ENCODE results near the gene TSC22D4. TPM values are rescaled to one million over a fixed set of nuclear protein-coding genes. Genes with fewer than 3 reads are reported as not detected.

TSC22D4 gene
- polyA plus RNA-seq, 3 donors = 23.8 to 91.5 (median 26.3) TPM

- Histone ChIP-seq H3K79me2 (ENCODE audit: insufficient read depth, low read length) (peaks cover 21% of the 10 kb centered on the region), H3K36me3 (replicated peaks in 1 of 2; ENCODE audit: control insufficient read depth in 1 of 2, insufficient read depth in 2 of 2, low read length in 2 of 2) (peaks cover 10 to 21% of the 10 kb centered on the region in 2 donors), H2AFZ (ENCODE audit: insufficient read depth, low read depth, low read length, poor library complexity, severe bottlenecking) (no peak overlapping the region), H3K27me3 (ENCODE audit: control insufficient read depth in 2 of 2, insufficient read depth in 2 of 2, low read length in 2 of 2) (no peaks in the 10 kb centered on the region), H3K9me3 (replicated peaks in 1 of 2; ENCODE audit: control insufficient read depth in 1 of 2, insufficient read depth in 1 of 2, low read length in 2 of 2) (no peaks in the 10 kb centered on the region), H3K9ac (ENCODE audit: insufficient read depth, low read length, poor library complexity, severe bottlenecking) (no peak overlapping the region), H3K4me3 (replicated peaks in 1 of 3; ENCODE audit: low read depth in 2 of 3, low read length in 3 of 3) (no peak overlapping the region), H3K4me1 (ENCODE audit: control insufficient read depth in 1 of 2, insufficient read depth in 2 of 2, low read length in 2 of 2) (peaks cover 20 to 23% of the 10 kb centered on the region in 2 donors), H3K4me2 (replicated peaks; ENCODE audit: extremely low read depth, low read length, poor library complexity, severe bottlenecking) (no peak overlapping the region), H3K27ac (ENCODE audit: low read depth in 1 of 2, low read length in 2 of 2) (no peak overlapping the region), H4K20me1 (ENCODE audit: insufficient read depth, low read length) (peaks cover 6% of the 10 kb centered on the region)
- Mint-ChIP-seq H3K27me3 (ENCODE audit: low read depth in 3 of 3) (peaks cover 1 to 6% (median 1%) of the 10 kb centered on the region in 3 donors), H3K27ac (no peak overlapping the region), H3K9me3 (peaks cover 0 to 2% (median 0%) of the 10 kb centered on the region in 7 donors), H3K4me1 (peaks cover 18% of the 10 kb centered on the region), H3K36me3 (peaks cover 27 to 34% of the 10 kb centered on the region in 2 donors), H3K4me3 (no peak overlapping the region)
- no peak for DNase-seq
- intact Hi-C loops (cut with micrococcal nuclease) = no loop called here
- TF ChIP-seq CTCF (IDR thresholded peaks at IDR 0.05) = no peak
Measured at GRCh38 chr7:100426516-100426915, 52.5 kb downstream of the TSC22D4 start.

- Mint-ChIP-seq H3K27me3 (ENCODE audit: low read depth in 3 of 3) (peaks cover 1 to 6% (median 1%) of the 10 kb centered on the region in 3 donors), H3K27ac (no peak overlapping the region), H3K9me3 (peaks cover 0 to 2% (median 0%) of the 10 kb centered on the region in 7 donors), H3K4me3 (no peak overlapping the region), H3K4me1 (peaks cover 6% of the 10 kb centered on the region), H3K36me3 (peaks cover 37 to 40% of the 10 kb centered on the region in 2 donors)
- no peak overlapping the region for H3K4me2 ChIP-seq (replicated peaks; ENCODE audit: extremely low read depth, low read length, poor library complexity, severe bottlenecking)
- DNase-seq = no peak
- no peak overlapping the region for H3K27ac ChIP-seq (ENCODE audit: low read depth in 1 of 2, low read length in 2 of 2)
- peaks cover 20 to 32% of the 10 kb centered on the region in 2 donors for H3K36me3 ChIP-seq (replicated peaks in 1 of 2; ENCODE audit: control insufficient read depth in 1 of 2, insufficient read depth in 2 of 2, low read length in 2 of 2)
- H3K27me3 ChIP-seq (ENCODE audit: control insufficient read depth in 2 of 2, insufficient read depth in 2 of 2, low read length in 2 of 2) = no peaks in the 10 kb centered on the region
- no peak for TF ChIP-seq CTCF (IDR thresholded peaks at IDR 0.05)
- no peaks in the 10 kb centered on the region for H3K9me3 ChIP-seq (replicated peaks in 1 of 2; ENCODE audit: control insufficient read depth in 1 of 2, insufficient read depth in 1 of 2, low read length in 2 of 2)
- peaks cover 9 to 11% of the 10 kb centered on the region in 2 donors for H3K4me1 ChIP-seq (ENCODE audit: control insufficient read depth in 1 of 2, insufficient read depth in 2 of 2, low read length in 2 of 2)
- no peak overlapping the region for H3K9ac ChIP-seq (ENCODE audit: insufficient read depth, low read length, poor library complexity, severe bottlenecking)
- intact Hi-C loops (cut with micrococcal nuclease) = no loop called here
- no peak overlapping the region for H2AFZ ChIP-seq (ENCODE audit: insufficient read depth, low read depth, low read length, poor library complexity, severe bottlenecking)
- peaks cover 4% of the 10 kb centered on the region for H4K20me1 ChIP-seq (ENCODE audit: insufficient read depth, low read length)
- peaks cover 9% of the 10 kb centered on the region for H3K79me2 ChIP-seq (ENCODE audit: insufficient read depth, low read length)
- WGBS (ENCODE audit: insufficient coverage) = no CpG with 5 or more reads among the region's 1 CpG
- no peak overlapping the region for H3K4me3 ChIP-seq (replicated peaks in 1 of 3; ENCODE audit: low read depth in 2 of 3, low read length in 3 of 3)
Measured at GRCh38 chr7:100425347-100425746, 53.7 kb downstream of the TSC22D4 start.

All from CD14-positive monocyte (primary cell).